NCI-H446 (cell line): Measurements from ENCODE around the gene TFE3.

Source experiments
- DNase-seq, 2 experiments: peaks; one replicate each; lab custom pipeline; 2025; lab: John Stamatoyannopoulos, UW

The TFE3 gene

DNA sequence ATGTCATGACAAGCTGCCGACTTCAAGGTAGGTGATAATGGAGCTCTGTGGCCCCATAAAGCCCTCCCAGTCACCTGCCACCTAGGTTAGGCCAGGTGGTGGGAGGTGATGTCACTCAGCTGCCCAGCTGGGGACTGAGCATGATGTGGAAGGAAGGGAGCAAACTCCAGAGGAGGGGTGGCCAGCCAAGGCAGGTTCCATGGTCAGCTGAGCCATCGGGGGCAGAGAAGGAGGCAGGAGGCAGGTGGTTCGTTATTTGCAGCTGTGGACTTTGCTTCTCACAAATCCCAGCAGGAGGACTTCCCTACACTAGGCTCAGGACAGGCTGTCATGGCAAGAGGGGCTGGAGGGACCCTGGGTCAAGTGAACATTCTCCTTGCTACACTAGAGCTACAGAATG lies 17.8 kb upstream of the TFE3 start:
- DNase-seq, result no peak

DNA sequence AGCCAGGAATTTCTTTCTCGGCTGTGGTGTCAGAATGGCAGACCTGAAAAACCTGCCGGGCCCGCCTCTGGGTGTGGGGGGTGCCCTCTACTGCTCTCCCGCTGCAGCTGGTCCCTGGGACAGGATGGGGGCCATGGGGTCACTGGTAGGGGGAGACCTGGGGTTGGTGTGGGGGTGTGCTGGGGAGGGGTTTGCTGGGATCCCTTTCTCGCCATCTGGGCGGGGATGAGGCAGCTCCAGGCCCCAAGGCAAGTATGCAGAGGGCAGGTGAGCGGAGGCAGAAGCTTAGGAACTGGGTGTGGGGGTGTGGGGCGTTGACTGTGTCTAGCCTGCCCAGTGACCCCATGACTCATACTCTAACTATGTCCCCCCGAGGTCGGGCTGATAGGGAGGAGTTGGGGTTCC lies 16.5 kb upstream of the TFE3 start:
- no peak for DNase-seq

GRCh38 chrX:49059201-49059600 lies 16.0 kb upstream of the TFE3 start:
- DNase-seq, result no peak

DNA sequence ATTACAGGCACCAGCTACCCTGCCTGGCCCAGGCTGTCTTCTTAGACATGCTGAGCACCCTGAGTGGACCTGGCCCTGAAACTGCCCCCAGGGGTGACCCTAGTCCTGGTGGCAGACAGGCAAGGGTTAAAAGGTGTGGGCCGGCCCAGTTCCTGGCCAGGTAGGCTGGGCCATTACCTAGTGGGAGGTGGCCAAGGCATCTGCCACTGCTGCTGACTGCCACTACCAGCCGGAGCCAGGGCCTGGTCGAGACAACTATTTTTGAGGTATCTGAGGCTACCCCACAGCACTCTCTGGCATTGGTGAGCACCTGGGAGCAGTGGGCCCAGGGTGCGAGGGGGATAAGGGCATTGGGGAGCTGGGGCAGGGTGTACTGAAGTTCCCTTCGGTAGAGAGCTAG lies 15.6 kb upstream of the TFE3 start, which contains the start of gene CCDC120:
TSS of gene CCDC120 (plus strand) at position 206 of the 400 bp plus-strand sequence. CDS start 3,043 bp downstream, outside the sequence.
- DNase-seq, result no peak

DNA sequence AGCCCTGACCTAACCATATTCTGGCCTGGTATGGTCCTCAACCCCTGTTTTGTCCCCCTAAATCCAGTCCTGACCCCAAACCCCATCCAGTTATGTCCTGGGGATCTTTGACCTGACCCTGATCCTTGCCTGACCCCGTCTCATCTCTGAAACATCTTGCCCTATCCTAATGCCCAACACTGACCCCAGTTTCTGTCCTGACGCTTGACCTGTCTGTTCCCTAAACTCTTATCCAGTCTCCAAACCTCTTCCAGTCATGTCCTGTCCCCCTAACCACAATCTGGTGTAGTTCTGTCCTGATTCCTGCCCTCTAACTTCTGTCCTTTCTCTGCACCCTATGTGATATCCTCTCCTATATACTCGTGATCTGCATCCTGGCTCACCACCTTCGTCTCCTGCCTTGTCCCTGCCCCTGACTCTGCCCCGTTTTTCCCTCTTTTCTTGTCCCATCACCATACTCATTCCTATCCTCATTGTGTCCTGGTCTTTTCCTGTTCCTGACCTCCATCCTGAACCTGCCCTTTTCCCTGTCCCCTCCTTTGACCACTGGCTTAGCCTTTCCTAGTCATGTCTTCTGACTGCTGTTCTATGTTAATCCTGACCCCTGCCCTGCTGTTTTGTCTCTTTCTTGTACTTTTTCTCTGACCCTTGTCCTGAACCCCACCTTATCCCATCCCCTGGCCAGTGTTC lies 11.1 kb upstream of the TFE3 start:
- no peak for DNase-seq

DNA sequence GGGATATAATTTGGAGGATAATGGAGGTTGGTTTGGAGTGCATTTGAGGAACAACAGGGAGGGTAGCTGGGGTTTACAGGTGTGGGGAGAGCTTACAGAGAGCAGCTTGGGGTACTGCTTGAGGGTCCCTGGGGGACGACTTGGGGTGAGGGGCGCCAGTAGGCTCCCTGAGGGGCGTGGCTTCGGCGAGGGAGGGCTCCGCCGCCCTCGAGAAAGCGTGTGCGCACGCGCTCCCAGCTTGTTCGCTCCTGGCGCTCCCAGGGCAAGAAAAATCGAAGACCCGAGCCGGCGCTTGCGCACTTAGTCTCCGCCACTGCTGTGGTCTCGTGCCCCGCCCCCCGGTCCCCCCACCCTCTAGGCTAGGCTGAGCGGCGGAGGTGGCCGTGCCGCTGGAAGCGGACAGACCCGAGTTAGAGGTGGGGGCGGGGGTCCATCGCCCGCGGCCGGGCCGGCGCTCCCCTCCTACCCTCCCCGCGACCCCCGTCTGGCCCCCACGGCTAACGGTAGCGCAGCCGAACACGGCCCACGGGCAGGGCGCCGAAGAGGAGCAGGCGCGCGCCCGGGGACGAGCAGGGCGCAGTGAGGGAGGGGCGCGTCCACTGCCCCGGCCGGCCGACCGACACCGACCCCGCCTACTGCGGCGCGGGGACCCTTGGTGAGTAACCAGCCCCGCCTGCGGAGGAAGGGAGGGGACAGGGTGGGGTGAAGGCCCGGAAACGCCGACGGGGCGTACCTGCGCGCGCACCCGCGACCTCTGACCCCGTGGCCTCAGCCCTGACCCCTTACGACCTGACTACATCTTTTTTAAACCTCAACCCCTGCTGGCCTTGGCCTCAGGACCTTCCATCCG lies 10.3 kb upstream of the TFE3 start:
- peak; percentile 25 to 87 for DNase-seq

DNA sequence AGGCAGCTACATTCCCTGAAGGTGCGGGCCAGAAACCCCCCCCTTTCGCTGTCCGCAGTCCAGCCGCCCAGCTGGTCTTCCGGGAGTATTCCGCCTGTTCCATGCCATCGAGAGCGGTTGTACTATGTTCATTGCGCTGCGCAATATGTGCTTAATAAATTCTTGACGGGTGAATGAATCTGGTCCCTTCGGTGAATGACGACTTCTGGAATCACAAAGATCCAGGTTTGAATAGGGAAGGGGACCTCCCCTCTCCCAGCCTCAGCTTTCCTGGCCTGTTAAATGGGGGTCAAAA lies 777 bp upstream of the TFE3 start:
- DNase-seq, result no peak

DNA sequence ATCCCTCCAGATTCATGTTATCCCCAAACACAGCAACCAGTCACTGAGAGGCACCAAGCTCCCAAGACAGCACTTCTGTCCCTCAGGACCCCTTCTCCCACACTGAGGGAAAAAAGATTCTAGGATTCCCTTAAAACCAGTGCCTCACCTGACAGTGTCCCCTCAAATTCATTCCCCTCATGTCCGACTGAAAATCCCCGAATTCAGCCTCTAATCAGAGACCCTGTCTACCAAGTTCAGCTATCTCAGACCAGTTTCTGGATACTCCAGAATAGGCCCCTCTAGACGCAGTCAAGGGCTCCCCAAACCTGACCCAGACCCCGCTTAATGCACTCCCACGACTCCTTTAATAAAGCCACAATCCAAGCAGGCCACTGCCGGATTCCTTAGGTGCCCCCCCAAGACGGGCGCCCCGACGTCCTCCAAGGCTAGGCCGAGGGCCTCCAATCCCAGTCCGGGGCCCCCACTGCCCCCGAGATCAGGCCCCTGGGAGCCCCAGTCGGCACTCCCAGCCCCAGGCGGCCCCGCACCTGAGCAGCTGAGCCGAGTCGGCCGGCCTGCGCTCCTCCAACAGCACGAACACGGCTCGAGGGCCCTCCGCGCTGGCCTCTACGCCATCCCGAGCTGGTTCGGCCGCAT lies 457 bp downstream of the TFE3 start:
- no peak for DNase-seq

DNA sequence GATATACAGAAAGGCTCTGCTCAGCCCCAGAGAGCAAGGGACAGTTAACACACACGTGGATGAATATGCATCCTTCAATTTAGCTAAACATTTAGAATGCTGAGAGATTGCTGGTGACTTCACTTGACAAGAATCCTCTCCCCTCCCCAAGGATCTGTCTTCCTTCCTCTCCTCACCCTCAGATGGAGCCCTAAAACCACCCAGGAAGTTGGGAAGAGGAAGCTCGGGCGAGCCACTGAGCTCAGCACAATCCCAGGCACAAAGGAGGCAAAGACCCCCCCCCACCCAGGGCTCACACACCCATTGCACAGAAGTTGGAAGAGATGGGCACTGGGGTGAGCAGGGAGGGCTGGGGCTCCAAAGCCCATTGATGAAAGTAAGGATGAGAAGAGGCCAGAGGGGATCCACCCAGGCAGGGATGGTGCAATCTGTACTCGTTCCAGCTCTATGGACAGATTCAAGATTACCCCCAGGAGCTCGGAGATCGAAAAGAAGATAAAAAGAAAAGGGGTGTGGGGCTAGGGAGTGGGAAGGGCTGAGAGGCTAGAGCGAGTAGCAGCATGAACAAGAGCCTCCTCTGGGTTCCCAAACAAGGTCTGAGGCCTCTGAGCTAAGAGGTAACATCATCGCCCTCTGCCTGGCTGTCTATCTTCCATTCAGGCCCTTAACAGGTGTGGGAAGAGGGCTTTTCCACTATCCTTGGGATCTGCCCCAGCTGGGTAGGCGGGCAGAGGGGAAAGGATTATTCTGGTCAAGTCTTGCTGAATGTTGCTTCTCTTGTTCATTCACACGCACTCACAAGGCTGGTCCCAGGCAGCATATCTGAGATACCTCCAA lies 1.2 kb downstream of the TFE3 start:
- DNase-seq, result no peak

DNA sequence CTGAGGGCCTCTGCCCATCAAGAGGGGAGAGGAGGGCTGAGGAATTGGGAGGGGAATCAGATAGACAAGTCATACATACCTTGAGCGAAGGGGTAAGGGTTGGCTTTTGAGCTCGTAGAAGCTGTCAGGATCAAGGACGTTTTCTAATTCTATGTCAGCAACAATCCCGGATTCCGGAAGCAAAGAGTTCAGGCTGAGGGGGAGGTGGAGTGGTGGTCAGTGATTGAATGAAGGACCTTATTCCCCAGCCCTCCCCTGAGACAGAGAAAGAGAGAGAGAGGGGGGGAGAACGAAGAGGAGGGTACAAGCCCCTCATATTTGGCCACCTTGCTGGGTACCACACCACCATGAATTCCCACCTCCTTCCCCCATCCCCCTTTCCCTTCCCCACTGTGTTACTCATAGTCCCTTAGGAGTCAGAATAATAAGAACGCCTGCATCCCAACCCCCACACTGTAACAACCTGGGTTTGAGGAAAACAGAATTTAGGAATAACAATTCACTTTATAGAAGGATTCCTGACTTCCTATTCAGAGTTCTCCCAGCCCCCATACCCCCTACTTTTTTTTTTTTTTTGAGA lies 2.7 kb downstream of the TFE3 start:
- no peak for DNase-seq

- peak in 1 of 2 experiments; percentile 47 for DNase-seq
Measured at GRCh38 chrX:49039598-49040375, 3.4 kb downstream of the TFE3 start.

- no peak for DNase-seq
Measured at GRCh38 chrX:49037883-49038475, 5.2 kb downstream of the TFE3 start.

- no peak for DNase-seq
Measured at GRCh38 chrX:49030283-49030682, 12.9 kb downstream of the TFE3 start.

DNA sequence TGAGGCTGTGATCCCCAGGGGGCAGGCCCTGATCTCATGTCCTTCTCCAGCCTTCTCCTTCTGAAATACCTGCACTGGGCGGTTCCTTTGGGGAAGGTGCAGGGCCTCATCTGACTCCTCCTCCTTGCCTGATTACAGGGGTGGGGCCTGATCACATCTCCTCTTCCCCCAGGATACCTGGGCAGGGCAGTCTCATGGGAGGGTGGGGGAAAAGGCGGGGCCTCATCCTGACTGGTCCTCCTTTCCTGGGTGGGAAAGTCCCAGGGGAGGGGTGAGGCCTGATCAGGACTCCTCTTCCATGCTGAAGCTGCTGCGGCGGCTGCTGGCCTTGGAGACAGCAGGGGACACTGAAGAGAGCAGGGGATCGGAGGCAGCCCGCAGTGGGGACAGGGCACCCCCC lies 13.3 kb downstream of the TFE3 start:
- DNase-seq, result no peak

DNA sequence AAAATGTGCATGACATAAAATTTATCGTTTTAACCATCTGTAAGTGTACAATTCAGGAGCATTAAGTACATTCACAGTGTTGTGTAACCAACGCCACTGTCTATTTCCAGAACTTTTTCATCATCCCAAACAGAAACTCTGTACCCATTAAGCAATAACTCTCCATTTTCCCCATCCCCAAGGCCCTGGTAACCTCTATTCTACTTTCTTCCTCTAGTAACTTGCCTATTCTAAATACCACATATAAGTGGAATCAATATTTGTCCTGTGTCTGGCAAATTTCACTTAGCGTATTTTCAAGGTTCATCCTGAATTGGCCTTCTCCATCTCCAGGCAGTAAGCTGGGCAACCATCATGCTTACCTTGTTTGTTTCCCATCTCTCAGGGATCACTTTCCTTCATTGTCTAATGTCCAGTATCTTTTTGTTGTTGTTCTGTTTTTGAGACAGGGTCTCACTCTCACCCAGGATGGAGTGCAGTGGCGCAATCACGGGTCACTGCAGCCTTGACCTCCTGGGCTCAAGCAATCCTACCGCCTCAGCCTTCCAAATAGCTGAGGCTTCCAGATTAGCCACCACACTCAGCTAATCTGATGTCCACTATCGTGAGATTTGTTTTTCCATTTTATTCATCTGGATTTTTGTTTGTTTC lies 23.4 kb downstream of the TFE3 start:
- DNase-seq, result no peak

DNA sequence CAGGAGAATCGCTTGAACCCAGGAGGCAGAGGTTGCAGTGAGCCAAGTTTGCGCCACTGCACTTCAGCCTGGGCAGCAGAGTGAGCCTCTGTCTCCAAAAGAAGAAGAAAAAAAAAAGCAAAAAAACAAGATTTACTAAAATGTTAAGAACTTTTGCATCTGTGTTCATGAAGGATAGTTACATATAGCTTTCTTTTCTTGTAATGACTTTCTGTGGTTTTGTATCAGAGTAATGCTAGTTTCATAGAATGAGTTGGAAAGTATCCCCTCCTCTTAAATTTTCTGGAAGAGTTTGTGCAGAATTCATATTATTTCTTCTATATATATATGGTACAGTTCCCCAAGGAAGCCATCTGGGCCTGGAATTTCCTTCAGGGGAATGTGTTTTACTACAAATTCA lies 24.1 kb downstream of the TFE3 start:
- no peak for DNase-seq

DNA sequence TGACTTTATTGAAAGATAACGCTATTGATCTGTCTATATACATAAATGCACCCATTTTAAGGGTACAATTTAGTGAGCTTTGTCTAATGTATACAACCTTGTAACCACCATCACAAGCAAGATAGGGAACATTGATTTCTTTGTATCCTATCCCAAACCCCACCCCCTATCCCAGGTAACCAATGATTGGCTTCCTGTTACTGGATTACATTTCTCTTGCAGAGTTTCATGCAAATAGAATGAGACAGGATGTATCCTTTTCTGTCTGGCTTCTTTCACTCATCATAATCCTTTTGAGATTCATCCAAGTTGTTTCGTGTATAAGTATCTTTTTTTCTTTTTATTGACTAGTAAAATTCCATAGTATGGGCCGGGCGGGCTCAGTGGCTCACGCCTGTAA lies 39.5 kb downstream of the TFE3 start:
- no peak for DNase-seq

DNA sequence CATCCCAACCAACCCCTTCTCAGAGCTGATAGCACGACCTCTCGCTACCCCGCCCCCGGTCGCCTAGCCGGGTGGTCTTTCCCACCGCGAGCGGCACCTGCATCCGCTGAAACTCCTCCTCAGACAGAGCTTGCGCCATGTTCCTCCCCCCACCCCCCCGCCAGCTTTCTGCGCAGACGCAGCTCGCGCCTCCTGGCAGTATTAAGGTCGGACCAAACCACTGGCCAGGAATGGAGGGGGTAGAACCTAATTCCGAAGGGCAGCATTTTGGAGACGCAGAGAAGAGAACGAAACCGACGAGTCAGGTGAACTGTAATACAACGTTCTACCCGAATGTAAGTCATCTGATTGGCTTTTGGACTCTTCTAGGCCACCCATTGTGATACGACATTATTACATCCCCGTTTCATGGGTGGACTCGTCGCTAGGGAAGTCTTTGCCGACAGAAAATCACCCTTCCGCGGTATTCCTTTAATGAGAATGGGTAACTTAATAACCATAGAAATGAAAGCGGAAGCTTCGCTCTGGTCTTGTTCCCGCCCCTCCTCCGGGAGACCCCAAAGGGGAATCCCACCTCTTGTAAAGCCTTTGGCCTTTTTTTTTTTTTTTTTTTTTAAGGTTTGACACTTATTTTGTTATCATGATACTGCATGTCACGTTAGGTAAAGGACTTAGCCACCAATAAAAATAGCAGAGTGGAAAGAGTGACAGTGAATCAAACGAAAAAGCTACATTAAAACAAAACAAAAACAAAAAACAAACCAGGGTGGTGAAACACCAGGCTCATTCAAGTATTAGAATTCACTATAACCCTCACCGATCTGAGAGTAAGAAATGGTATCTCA lies 40.8 kb downstream of the TFE3 start, which contains the start of gene GRIPAP1:
TSS of gene GRIPAP1 (minus strand) at position 174 of the 845 bp plus-strand sequence. CDS start at position 139, 35 bp downstream.
- peak; percentile 87 for DNase-seq

DNA sequence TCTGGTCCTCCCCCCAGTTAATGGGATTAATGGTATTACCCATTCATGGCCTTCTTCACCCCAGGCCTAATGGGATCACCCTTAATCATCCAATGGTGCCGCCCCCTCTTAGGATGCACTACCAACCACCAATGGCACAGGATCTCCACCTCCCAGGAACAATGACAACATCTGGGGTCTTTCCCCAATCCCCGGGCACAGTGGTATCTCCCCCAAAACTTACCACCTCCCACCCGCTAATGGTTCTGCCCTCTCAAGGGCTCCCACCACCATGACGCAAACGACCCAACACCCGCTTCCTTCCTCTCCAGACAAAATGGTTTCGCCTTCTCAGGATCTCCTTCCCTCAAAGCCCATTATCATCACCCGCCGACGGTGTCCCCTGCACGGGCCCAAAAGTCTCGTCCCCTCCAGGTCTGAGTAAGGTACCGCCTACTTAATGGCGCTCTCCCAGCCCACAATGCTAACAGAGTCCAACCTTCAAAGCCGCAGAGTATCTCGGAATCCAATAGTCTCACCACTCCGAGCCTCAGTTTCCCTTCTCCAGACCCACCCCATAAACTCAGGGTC lies 41.6 kb downstream of the TFE3 start:
- DNase-seq, result peak in 1 of 2 experiments; percentile 27
